Transverse colon (tissue), 4 donors: ENCODE data around the gene MYL12A.

Experiments
- EP300 ChIP-seq: sonication (generic); formaldehyde crosslinking; IDR thresholded peaks from one replicate; pipeline ENCODE4 v1.6.1; 2017; ENCODE audit warnings: antibody characterized with exemption, low read depth
- POLR2A ChIP-seq: fragments of 450-650 bp; IDR thresholded peaks from one replicate; pipeline ENCODE4 v1.6.1; 2016; ENCODE audit warnings: antibody characterized with exemption, mild to moderate bottlenecking, moderate library complexity
- POLR2AphosphoS5 ChIP-seq, 3 donors: sonication (generic); formaldehyde crosslinking; IDR thresholded peaks; one replicate each; pipeline ENCODE4 v1.6.1; 2016; ENCODE audit warnings: antibody characterized with exemption in 3 of 3
- TF ChIP-seq, protein P1 (sequence below), 5 experiments: fragments of 200-600 bp in 3 of 5; fragments of 450-650 bp in 2 of 5; sonication (generic) in 3 of 5; IDR thresholded peaks; 1 replicate in 2 of 5; 2 replicates in 3 of 5; pipeline ENCODE4 v1.5.1; 2016 to 2017; ENCODE audit warnings: antibody characterized with exemption in 5 of 5, inconsistent platforms in 3 of 5, mild to moderate bottlenecking in 2 of 5, moderate library complexity in 1 of 5

DNA sequence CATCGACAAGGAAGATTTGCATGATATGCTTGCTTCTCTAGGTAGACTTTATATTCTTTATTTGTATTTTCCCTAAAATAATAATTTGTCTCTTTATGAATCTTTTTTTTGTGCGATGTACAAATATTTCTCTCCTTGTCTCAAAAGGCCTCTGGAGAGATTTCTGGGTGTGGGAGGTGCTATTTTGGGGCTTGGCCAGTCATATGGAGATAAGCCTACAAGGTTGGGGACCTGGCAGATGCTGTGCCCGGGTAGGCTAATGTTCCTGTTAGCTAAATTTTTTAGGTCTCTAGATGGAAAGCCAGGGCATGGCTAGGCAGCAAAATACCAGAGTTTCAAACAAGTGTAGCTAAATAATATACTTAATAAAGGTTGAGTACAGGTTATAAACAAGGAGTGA lies 25.4 kb downstream of the MYL12A start:
- TF ChIP-seq, protein P1, sequence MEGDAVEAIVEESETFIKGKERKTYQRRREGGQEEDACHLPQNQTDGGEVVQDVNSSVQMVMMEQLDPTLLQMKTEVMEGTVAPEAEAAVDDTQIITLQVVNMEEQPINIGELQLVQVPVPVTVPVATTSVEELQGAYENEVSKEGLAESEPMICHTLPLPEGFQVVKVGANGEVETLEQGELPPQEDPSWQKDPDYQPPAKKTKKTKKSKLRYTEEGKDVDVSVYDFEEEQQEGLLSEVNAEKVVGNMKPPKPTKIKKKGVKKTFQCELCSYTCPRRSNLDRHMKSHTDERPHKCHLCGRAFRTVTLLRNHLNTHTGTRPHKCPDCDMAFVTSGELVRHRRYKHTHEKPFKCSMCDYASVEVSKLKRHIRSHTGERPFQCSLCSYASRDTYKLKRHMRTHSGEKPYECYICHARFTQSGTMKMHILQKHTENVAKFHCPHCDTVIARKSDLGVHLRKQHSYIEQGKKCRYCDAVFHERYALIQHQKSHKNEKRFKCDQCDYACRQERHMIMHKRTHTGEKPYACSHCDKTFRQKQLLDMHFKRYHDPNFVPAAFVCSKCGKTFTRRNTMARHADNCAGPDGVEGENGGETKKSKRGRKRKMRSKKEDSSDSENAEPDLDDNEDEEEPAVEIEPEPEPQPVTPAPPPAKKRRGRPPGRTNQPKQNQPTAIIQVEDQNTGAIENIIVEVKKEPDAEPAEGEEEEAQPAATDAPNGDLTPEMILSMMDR (IDR thresholded peaks at IDR 0.05) = no peak
- TF ChIP-seq POLR2A (no peak), POLR2AphosphoS5 (IDR thresholded peaks at IDR 0.05) (no peak), EP300 (no peak)
